CD4-positive, alpha-beta T cell (primary cell): Measurements from ENCODE around the gene PFDN2. TPM values are rescaled to one million over a fixed set of nuclear protein-coding genes. Genes with fewer than 3 reads are reported as not detected.

Experiments
- ATAC-seq: fragments of 200-7000 bp; cut with Tn5 transposase; one replicate; pipeline ENCODE4 v1.10.0; 2022; ENCODE audit warnings: mild to moderate bottlenecking; ENCODE audit not compliant: poor library complexity
- CTCF ChIA-PET: fragments of 350-600 bp; sonication (Branson Sonifier 250); formaldehyde crosslinking; loops from one replicate; lab custom pipeline; 2021; ENCODE audit warnings: antibody characterized with exemption, inconsistent platforms; lab: Charles Lee
- POLR2A ChIA-PET: fragments of 350-600 bp; sonication (Branson Sonifier 250); formaldehyde crosslinking; loops from one replicate; lab custom pipeline; 2021; ENCODE audit warnings: antibody characterized with exemption, inconsistent platforms; lab: Charles Lee
- DNase-seq, 14 experiments: peaks; one replicate each; pipeline ENCODE4 v3.0.0-alpha.2; 2013 to 2020; ENCODE audit warnings: mixed read lengths in 2 of 14
- H3K27ac ChIP-seq, 2 donors: one replicate each; pipeline versions ENCODE4 v1.5.1 to v1.7.0; 2013; ENCODE audit warnings: low read length in 2 of 2, low read depth in 1 of 2, mild to moderate bottlenecking in 1 of 2
- H3K27me3 ChIP-seq, 2 experiments: 1 replicate in 1 of 2; 2 replicates in 1 of 2; pipeline versions ENCODE4 v1.6.1 to v1.7.0; 2013; ENCODE audit warnings: low read length in 2 of 2, control low read depth in 1 of 2, mild to moderate bottlenecking in 1 of 2, moderate library complexity in 1 of 2; ENCODE audit not compliant: insufficient read depth in 2 of 2, control insufficient read depth in 1 of 2
- H3K36me3 ChIP-seq: one replicate; pipeline ENCODE4 v1.6.1; 2013; ENCODE audit warnings: low read length, control low read depth; ENCODE audit not compliant: insufficient read depth
- H3K4me1 ChIP-seq: one replicate; pipeline ENCODE4 v1.6.1; 2013; ENCODE audit warnings: low read length, control low read depth; ENCODE audit not compliant: insufficient read depth
- H3K4me3 ChIP-seq: one replicate; pipeline ENCODE4 v1.5.1; 2013; ENCODE audit warnings: mild to moderate bottlenecking, low read length, moderate library complexity
- H3K9me3 ChIP-seq, 2 experiments: 1 replicate in 1 of 2; 2 replicates in 1 of 2; pipeline versions ENCODE4 v1.6.1 to v1.7.0; 2013; ENCODE audit warnings: low read length in 2 of 2, mild to moderate bottlenecking in 2 of 2, control low read depth in 1 of 2, moderate library complexity in 1 of 2; ENCODE audit not compliant: control insufficient read depth in 1 of 2, insufficient read depth in 1 of 2
- H3K27ac Mint-ChIP-seq: one replicate; pipeline ENCODE4 v1.8.0; 2020; ENCODE audit warnings: mixed read lengths
- H3K27me3 Mint-ChIP-seq: one replicate; pipeline ENCODE4 v1.8.0; 2021; ENCODE audit warnings: mixed read lengths
- H3K36me3 Mint-ChIP-seq: one replicate; pipeline ENCODE4 v1.8.0; 2021; ENCODE audit warnings: low read depth, mixed read lengths
- H3K4me1 Mint-ChIP-seq: one replicate; pipeline ENCODE4 v1.8.0; 2021; ENCODE audit warnings: low read depth, mixed read lengths
- H3K4me3 Mint-ChIP-seq: one replicate; pipeline ENCODE4 v1.8.0; 2020; ENCODE audit warnings: mild to moderate bottlenecking, mixed read lengths
- H3K9me3 Mint-ChIP-seq: one replicate; pipeline ENCODE4 v1.8.0; 2020; ENCODE audit warnings: mixed read lengths
- CTCF ChIP-seq: fragments of 200-600 bp; IDR thresholded peaks from one replicate; pipeline ENCODE4 v1.8.0; 2022; ENCODE audit warnings: antibody characterized with exemption, mild to moderate bottlenecking
- intact Hi-C, 2 experiments: fragments of 100-400 bp; cut with DNase I in 1 of 2; cut with micrococcal nuclease in 1 of 2; formaldehyde crosslinking; loops; one replicate each; pipeline versions ENCODE4 v1.15.1 to v1.9.0; 2023 to 2025; cut with DNase I, micrococcal nuclease
- polyA plus RNA-seq, 2 donors: library from polyadenylated mRNA; unstranded; fragments of 120-200 nt; gene quantifications; one replicate each; pipeline ENCODE4 v1.2.1, GENCODE V29; 2013
- total RNA-seq, 174 experiments: library from RNA in 2 of 174; stranded (reverse) in 2 of 174; gene quantifications; one replicate each; pipeline ENCODE4 v1.2.3 and lab custom pipeline; 2021 to 2026

The PFDN2 gene
- total RNA-seq (10 to 100 TPM; 46.2 to 57.7 TPM), total RNA-seq (lab: John Stamatoyannopoulos, UW) (8.4 to 79.7 (median 14.9) reads per million in 172 experiments)
- polyA plus RNA-seq (2013, experiment 1 of 2): 54.0 TPM
- polyA plus RNA-seq (2013, experiment 2 of 2): 52.8 TPM

GRCh38 chr1:161117759-161118581 lies at the start of gene PFDN2, which contains the start of gene NIT1:
TSS of gene PFDN2 (minus strand) at chr1:161118037. CDS start at chr1:161118026, 11 bp downstream.
TSS of gene NIT1 (plus strand) at chr1:161118105. CDS start at chr1:161118177, 72 bp downstream.
- Mint-ChIP-seq H3K27me3 (no peaks in the 10 kb centered on the region), H3K36me3 (peaks cover 59% of the 10 kb centered on the region), H3K4me3 (peak within 1 kb of the TSS; percentile 97), H3K9me3 (no peaks in the 10 kb centered on the region), H3K4me1 (peaks cover 67% of the 10 kb centered on the region), H3K27ac (peak within 1 kb of the TSS; percentile 91)
- Histone ChIP-seq H3K27me3 (no peaks in the 10 kb centered on the region), H3K9me3 (no peaks in the 10 kb centered on the region), H3K27ac (peak within 1 kb of the TSS; percentile 81 to 91), H3K4me1 (peaks cover 53% of the 10 kb centered on the region), H3K4me3 (peak within 1 kb of the TSS; percentile 91), H3K36me3 (peaks cover 36% of the 10 kb centered on the region)
- ChIA-PET CTCF (interaction anchor here (0.6 to 3.3 kb wide), 9 partner anchors 13 to 280 kb away, joined by 3 to 12 read pairs (median 3); partner anchors contain the start of genes DEDD, KLHDC9, PPOX and USF1), POLR2A (interaction anchor here (0.6 to 2.7 kb wide), 17 partner anchors 8 to 188 kb away, joined by 3 to 35 read pairs (median 5); partner anchors contain the start of genes ARHGAP30, DEDD, KLHDC9 and NDUFS2)
- TF ChIP-seq CTCF: no peak
- intact Hi-C loops: loop anchor here (1.0 to 5.0 kb wide), 3 partner anchors 14 to 71 kb away; partner anchors contain the start of genes UFC1 (in 2 of the 2), DEDD (in 1 of the 2) and USF1 (in 1 of the 2)
- ATAC-seq (peak; percentile 71), DNase-seq (peak; percentile 65 to 93 (median 78))

GRCh38 chr1:161166669-161167548 lies 49.1 kb upstream of the PFDN2 start:
- no peak for ATAC-seq
- Mint-ChIP-seq H3K4me3 (peak overlapping the region; percentile 93), H3K4me1 (peaks cover 59% of the 10 kb centered on the region), H3K27me3 (no peaks in the 10 kb centered on the region), H3K9me3 (no peaks in the 10 kb centered on the region), H3K36me3 (peaks cover 70% of the 10 kb centered on the region), H3K27ac (peak overlapping the region; percentile 98)
- Histone ChIP-seq H3K36me3 (peaks cover 58% of the 10 kb centered on the region), H3K9me3 (no peaks in the 10 kb centered on the region), H3K27me3 (no peaks in the 10 kb centered on the region), H3K27ac (peak overlapping the region; percentile 69 to 86), H3K4me3 (peak overlapping the region; percentile 95), H3K4me1 (peaks cover 34% of the 10 kb centered on the region)
- no peak for DNase-seq
- TF ChIP-seq CTCF: no peak
- ChIA-PET CTCF (interaction anchor here (0.6 to 4.3 kb wide), 16 partner anchors 10 to 201 kb away, joined by 3 to 28 read pairs (median 8); partner anchors contain the start of genes APOA2, B4GALT3, CFAP126 and DEDD), POLR2A (interaction anchor here (1.0 to 3.6 kb wide), 19 partner anchors 9 to 215 kb away, joined by 3 to 58 read pairs (median 14); partner anchors contain the start of genes ARHGAP30, B4GALT3, DEDD and NDUFS2)
- intact Hi-C loops: loop anchor here (2.0 to 5.0 kb wide), 2 partner anchors 18 to 35 kb away; partner anchors contain the start of gene DEDD (in 2 of the 2)
